Measurements from ENCODE around the gene KRTAP3-3.

The KRTAP3-3 gene

GRCh38 chr17:40944531-40944930 is 49.4 kb downstream of the KRTAP3-3 start:
- DNase-seq (ENCODE audit: low read depth) = no peak
- H3K4me3 ChIP-seq (ENCODE audit: low read depth, low read length) = no peak overlapping the region
- no peak for TF ChIP-seq CTCF (IDR thresholded peaks at IDR 0.05; ENCODE audit: low read depth, low read length, missing control alignments)

Measured in GM12864 (cell line).